SKM-1 (cell line): Measurements from ENCODE around the gene BRD4.
"Not testable (repeated sequence)": the region's sequence is repeated elsewhere in the genome, so short reads cannot be mapped to it uniquely, and the experiment has no call there.

ENCODE experiments used
- DNase-seq: peaks from one replicate; lab custom pipeline; 2025; ENCODE audit not compliant: unreplicated experiment; lab: John Stamatoyannopoulos, UW

The BRD4 gene

GRCh38 chr19:15332311-15332996, at the start of gene BRD4:
TSS of gene BRD4 (minus strand) at chr19:15332539. CDS start at chr19:15273099, 59,440 bp downstream.
- no peak for DNase-seq

GRCh38 chr19:15381864-15382263, 49.5 kb upstream of the BRD4 start:
- no peak for DNase-seq

- DNase-seq: no peak
Observed at GRCh38 chr19:15381429-15381828, 49.1 kb upstream of the BRD4 start.

GRCh38 chr19:15379999-15380647, 47.8 kb upstream of the BRD4 start:
- DNase-seq: no peak

GRCh38 chr19:15379083-15379998, 47.0 kb upstream of the BRD4 start, which contains the start of gene AKAP8:
TSS of gene AKAP8 (minus strand) at chr19:15379787. CDS start at chr19:15379731, 56 bp downstream.
- DNase-seq: peak; percentile 91

- peak; percentile 3 for DNase-seq
Observed at GRCh38 chr19:15378534-15379082, 46.3 kb upstream of the BRD4 start.

- DNase-seq: no peak
Observed at GRCh38 chr19:15374796-15375440, 42.6 kb upstream of the BRD4 start.

GRCh38 chr19:15374105-15374651, 41.8 kb upstream of the BRD4 start:
- no peak for DNase-seq

GRCh38 chr19:15373644-15374043, 41.3 kb upstream of the BRD4 start:
- no peak for DNase-seq

- no peak for DNase-seq
Observed at GRCh38 chr19:15372891-15373301, 40.6 kb upstream of the BRD4 start.

GRCh38 chr19:15372470-15372869, 40.1 kb upstream of the BRD4 start:
- no peak for DNase-seq

GRCh38 chr19:15371786-15372380, 39.5 kb upstream of the BRD4 start:
- DNase-seq: no peak

- DNase-seq: no peak
Observed at GRCh38 chr19:15371119-15371518, 38.8 kb upstream of the BRD4 start.

- DNase-seq: no peak
Observed at GRCh38 chr19:15369594-15369891, 37.2 kb upstream of the BRD4 start.

GRCh38 chr19:15368798-15369593, 36.7 kb upstream of the BRD4 start:
- no peak for DNase-seq

- no peak for DNase-seq
Observed at GRCh38 chr19:15368051-15368632, 35.8 kb upstream of the BRD4 start.

GRCh38 chr19:15367439-15367838, 35.1 kb upstream of the BRD4 start:
- DNase-seq: no peak

GRCh38 chr19:15365264-15365663, 32.9 kb upstream of the BRD4 start:
- no peak for DNase-seq

- not testable (repeated sequence) for DNase-seq
Observed at GRCh38 chr19:15363791-15364190, 31.5 kb upstream of the BRD4 start.
